ENCODE data around the gene GLRX. TPM values are rescaled to one million over a fixed set of nuclear protein-coding genes. Genes with fewer than 3 reads are reported as not detected.
A peak's percentile ranks its signal among the peaks of the same experiment; 100 is the strongest.
"Not testable (repeated sequence)": the region's sequence is repeated elsewhere in the genome, so short reads cannot be mapped to it uniquely, and the experiment has no call there.

Gene GLRX, protein sequence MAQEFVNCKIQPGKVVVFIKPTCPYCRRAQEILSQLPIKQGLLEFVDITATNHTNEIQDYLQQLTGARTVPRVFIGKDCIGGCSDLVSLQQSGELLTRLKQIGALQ
- polyA plus RNA-seq (2012; ENCODE audit: low read depth, missing spikeins): 172 TPM

DNA sequence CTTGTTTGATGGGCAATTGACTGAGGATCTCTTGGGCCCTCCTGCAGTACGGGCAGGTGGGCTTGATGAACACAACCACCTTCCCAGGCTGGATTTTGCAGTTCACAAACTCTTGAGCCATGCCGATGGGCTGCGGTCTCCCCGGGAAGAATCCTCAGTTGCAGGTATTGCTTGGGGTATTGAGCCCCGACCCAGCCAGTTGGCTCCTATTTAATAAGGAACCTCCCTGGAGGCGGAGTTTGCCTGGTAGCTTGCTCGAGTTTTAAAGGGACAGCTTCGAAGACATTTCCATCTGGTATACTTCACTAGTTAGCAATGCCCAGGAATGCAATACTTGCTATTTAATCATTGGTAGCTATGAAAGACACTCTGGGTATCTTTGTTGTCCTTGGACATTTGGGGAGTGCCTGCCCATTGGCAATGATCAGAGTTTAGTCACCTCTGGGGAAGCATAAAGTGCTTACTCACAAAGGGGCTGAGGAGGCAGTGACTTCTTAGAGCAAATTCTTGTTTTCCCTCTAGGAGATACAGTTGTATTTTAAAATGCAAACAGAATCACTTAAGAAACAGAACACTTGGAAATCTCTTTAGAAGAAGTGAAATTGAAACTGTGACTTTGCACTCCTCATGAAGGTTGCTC is at the start of gene GLRX:
Gene GLRX, minus strand, starts transcription at position 185 of the 640 bp plus-strand sequence. Its CDS starts 64 bp downstream, at position 121.
- DNase-seq (ENCODE audit: insufficient read length, low spot score) (no peak), FAIRE-seq (no peak)

DNA sequence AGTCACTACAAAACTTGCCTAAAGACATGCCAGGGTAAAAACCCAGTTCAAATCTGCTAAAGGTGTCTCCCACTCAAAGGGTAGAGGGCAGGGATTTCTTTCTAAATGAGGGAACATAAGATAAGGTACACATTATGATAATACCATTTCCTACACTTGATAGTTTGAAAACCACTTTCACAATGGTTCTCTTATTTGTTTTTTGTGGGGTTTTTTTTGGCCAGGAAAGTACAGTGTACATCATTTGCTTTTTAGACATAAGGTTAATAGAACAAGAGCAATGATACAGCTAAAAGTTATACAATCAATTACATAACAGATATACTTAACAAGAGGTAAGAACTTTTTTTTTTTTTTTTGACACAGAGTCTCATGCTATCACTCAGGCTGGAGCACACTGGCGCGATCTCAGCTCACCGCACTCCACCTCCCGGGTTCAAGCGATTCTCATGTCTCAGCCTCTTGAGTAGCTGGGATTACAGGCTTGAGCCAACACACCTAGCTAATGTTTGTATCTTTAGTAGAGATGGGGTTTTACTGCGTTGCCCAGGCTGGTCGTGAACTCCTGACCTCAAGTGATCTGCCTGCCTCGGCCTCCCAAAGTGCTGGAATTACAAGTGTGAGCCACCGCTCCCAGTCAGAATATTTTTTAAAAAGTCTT is 48.8 kb upstream of the GLRX start:
- DNase-seq (ENCODE audit: insufficient read length, low spot score) (no peak), FAIRE-seq (no peak)
- TF ChIP-seq TAF1 (IDR thresholded peaks at IDR 0.05; ENCODE audit: low read depth, low read length) (no peak), PAX5 (IDR thresholded peaks at IDR 0.05; ENCODE audit: insufficient read depth, low read length, severe bottlenecking) (no peak), POU2F2 (IDR thresholded peaks at IDR 0.05; ENCODE audit: low read depth, low read length) (no peak), POLR2AphosphoS5 (IDR thresholded peaks at IDR 0.05; ENCODE audit: low read depth, low read length) (no peak)

More for the DNA sequence above, at the start of gene GLRX:
- TF ChIP-seq PAX5 (IDR thresholded peaks at IDR 0.05; ENCODE audit: insufficient read depth, low read length, severe bottlenecking) (no peak), POLR2A (IDR thresholded peaks at IDR 0.05; ENCODE audit: low read depth, low read length) (peak; percentile 53; the same call in 1 of the 2 replicates), SPI1 (IDR thresholded peaks at IDR 0.05; ENCODE audit: low read depth, low read length) (0 out of 2 replicates have a peak, but pooled peaks have one; percentile 37), POLR2AphosphoS5 (IDR thresholded peaks at IDR 0.05; ENCODE audit: low read depth, low read length) (no peak), POU2F2 (IDR thresholded peaks at IDR 0.05; ENCODE audit: low read depth, low read length) (peak; percentile 35; the same call in 1 of the 2 replicates), TAF1 (IDR thresholded peaks at IDR 0.05; ENCODE audit: low read depth, low read length) (no peak; the same call in 1 of the 2 replicates)

DNA sequence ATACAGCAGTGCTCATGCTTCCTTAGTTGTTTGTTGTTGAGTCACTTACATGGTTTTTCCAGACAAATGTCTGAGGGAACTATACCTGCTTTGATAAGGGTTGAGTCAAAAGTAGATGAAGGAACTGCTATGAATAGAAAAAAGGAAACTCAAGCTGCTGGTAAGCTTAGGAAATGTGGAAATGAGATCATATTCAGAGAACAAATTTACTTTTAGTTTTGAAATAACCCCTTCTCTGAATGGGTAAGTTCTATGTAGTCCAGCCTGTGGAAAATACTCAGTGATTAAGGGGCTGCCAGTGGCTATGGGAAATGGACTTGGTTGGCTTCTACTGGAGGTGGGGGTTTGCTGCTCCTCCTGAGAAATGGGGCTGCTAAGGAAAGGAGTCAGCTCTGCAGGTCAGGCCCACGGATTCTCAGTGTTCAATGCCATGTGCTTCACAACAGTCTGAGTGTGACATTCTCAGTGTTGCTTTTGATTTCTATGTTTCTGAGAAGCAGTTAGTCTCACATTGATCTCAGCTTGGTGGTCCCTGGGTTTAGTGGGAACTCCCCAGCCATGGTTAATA is 47.7 kb upstream of the GLRX start:
- FAIRE-seq (peak; percentile 80), DNase-seq (ENCODE audit: insufficient read length, low spot score) (no peak)
- TF ChIP-seq POU2F2 (IDR thresholded peaks at IDR 0.05; ENCODE audit: low read depth, low read length) (no peak), PAX5 (IDR thresholded peaks at IDR 0.05; ENCODE audit: insufficient read depth, low read length, severe bottlenecking) (no peak), TAF1 (IDR thresholded peaks at IDR 0.05; ENCODE audit: low read depth, low read length) (no peak), POLR2AphosphoS5 (IDR thresholded peaks at IDR 0.05; ENCODE audit: low read depth, low read length) (no peak), POLR2A (IDR thresholded peaks at IDR 0.05; ENCODE audit: low read depth, low read length) (no peak; the same call in 1 of the 2 replicates), SPI1 (IDR thresholded peaks at IDR 0.05; ENCODE audit: low read depth, low read length) (peak; percentile 44)

DNA sequence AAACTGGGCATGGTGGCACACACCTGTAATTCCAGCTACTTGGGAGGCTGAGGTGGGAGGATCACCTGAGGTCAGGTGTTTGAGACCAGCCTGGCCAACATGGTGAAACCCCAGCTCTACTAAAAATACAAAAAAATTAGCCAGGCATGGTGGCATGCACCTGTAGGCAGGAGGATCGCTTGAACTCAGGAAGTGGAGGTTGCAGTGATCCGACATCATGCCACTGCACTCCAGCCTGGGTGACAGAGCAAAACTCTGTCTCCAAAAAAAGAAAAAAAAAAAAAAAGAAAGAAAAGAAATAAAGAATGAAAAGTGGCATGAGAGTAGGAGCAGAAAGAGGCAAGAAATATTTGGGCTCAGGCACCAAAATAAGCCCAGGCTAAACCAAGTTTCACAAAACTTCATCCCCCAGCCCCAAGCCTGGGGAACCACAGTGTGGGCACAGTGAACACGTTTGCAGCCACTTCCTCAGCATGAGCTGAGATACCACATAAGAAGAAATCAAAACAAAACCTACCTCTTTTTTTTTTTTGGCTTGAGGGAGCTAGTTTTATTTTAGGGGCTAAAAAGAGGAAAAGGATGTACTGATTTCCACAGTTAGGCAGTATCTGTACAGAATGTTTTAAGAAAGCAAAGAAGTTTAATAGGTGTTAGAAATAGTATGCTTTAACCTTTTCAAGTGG is 46.8 kb upstream of the GLRX start:
- peak; percentile 35 for FAIRE-seq
- not testable (repeated sequence) for DNase-seq (ENCODE audit: insufficient read length, low spot score)
- peak; percentile 79 for TF ChIP-seq SPI1 (IDR thresholded peaks at IDR 0.05; ENCODE audit: low read depth, low read length)

- no peak for TF ChIP-seq POU2F2 (IDR thresholded peaks at IDR 0.05; ENCODE audit: low read depth, low read length)
- no peak for TF ChIP-seq SPI1 (IDR thresholded peaks at IDR 0.05; ENCODE audit: low read depth, low read length)
- TF ChIP-seq POLR2AphosphoS5 (IDR thresholded peaks at IDR 0.05; ENCODE audit: low read depth, low read length): no peak
- no peak for TF ChIP-seq POLR2A (IDR thresholded peaks at IDR 0.05; ENCODE audit: low read depth, low read length)
- TF ChIP-seq TAF1 (IDR thresholded peaks at IDR 0.05; ENCODE audit: low read depth, low read length): no peak
- TF ChIP-seq PAX5 (IDR thresholded peaks at IDR 0.05; ENCODE audit: insufficient read depth, low read length, severe bottlenecking): no peak
- no peak for DNase-seq (ENCODE audit: insufficient read length, low spot score)
- FAIRE-seq: no peak
Observed at GRCh38 chr5:95868136-95868535, 45.6 kb upstream of the GLRX start.

DNA sequence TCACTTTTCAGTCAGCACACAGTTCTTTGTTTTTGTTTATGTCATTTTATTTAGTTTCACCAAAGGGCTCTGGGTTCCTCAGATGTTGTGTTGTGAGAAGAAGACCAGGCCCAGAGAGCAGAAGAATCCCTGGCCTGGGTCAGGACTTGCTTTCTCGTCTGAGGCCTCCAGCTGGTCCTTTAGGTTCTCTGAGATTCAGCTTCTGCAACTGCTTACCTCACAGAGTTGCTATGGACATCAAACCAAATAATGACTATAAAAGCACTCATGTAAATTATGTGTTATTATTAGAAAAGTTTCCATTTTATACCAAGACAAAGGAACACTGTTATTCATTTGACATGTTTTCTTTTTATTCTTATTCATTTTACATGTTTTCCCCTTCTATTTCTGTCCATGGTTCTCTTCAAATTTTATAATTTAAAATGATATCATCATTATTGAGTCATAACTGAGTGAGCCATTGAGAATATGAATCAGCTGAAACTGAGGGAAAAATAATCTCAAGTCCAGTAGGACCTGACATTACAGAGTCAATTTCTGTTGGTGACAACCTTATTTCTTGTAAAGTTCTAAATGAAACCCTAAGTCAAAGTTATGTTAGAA is 44.0 kb upstream of the GLRX start:
- no peak for DNase-seq (ENCODE audit: insufficient read length, low spot score)
- FAIRE-seq: no peak
- TF ChIP-seq POU2F2 (IDR thresholded peaks at IDR 0.05; ENCODE audit: low read depth, low read length) (no peak), PAX5 (IDR thresholded peaks at IDR 0.05; ENCODE audit: insufficient read depth, low read length, severe bottlenecking) (no peak), POLR2AphosphoS5 (IDR thresholded peaks at IDR 0.05; ENCODE audit: low read depth, low read length) (no peak), POLR2A (IDR thresholded peaks at IDR 0.05; ENCODE audit: low read depth, low read length) (no peak), TAF1 (IDR thresholded peaks at IDR 0.05; ENCODE audit: low read depth, low read length) (no peak), SPI1 (IDR thresholded peaks at IDR 0.05; ENCODE audit: low read depth, low read length) (no peak)

- no peak for DNase-seq (ENCODE audit: insufficient read length, low spot score)
- FAIRE-seq: no peak
- TF ChIP-seq POLR2AphosphoS5 (IDR thresholded peaks at IDR 0.05; ENCODE audit: low read depth, low read length) (no peak), PAX5 (IDR thresholded peaks at IDR 0.05; ENCODE audit: insufficient read depth, low read length, severe bottlenecking) (no peak), POU2F2 (IDR thresholded peaks at IDR 0.05; ENCODE audit: low read depth, low read length) (no peak), TAF1 (IDR thresholded peaks at IDR 0.05; ENCODE audit: low read depth, low read length) (no peak), POLR2A (IDR thresholded peaks at IDR 0.05; ENCODE audit: low read depth, low read length) (no peak), SPI1 (IDR thresholded peaks at IDR 0.05; ENCODE audit: low read depth, low read length) (no peak)
Observed at GRCh38 chr5:95864944-95865504, 42.5 kb upstream of the GLRX start.

DNA sequence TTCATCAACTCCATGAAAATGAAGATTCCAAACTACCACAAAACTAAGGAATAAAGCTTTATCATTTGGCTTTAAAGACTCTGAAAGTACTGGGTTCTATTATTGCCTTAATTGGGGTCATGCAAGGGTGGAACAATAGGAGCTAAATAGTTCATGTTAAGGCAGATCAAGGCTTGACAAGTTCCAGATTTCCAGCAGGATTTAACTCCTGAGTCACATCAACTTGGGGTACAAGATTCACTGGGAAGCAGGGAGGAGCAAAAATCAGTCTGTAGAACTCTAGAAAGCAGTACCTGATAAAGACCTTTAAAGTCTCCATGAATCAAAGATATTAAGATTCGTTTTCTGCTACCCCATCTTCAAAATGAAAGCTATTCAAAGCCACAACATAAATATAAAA is 41.9 kb upstream of the GLRX start:
- TF ChIP-seq POU2F2 (IDR thresholded peaks at IDR 0.05; ENCODE audit: low read depth, low read length): no peak
- TF ChIP-seq PAX5 (IDR thresholded peaks at IDR 0.05; ENCODE audit: insufficient read depth, low read length, severe bottlenecking): no peak
- no peak for TF ChIP-seq TAF1 (IDR thresholded peaks at IDR 0.05; ENCODE audit: low read depth, low read length)
- TF ChIP-seq POLR2A (IDR thresholded peaks at IDR 0.05; ENCODE audit: low read depth, low read length): no peak
- no peak for TF ChIP-seq POLR2AphosphoS5 (IDR thresholded peaks at IDR 0.05; ENCODE audit: low read depth, low read length)
- TF ChIP-seq SPI1 (IDR thresholded peaks at IDR 0.05; ENCODE audit: low read depth, low read length): no peak
- no peak for FAIRE-seq

More for the DNA sequence above, 41.9 kb upstream of the GLRX start:
- DNase-seq (ENCODE audit: insufficient read length, low spot score): no peak
